ENCODE data around the gene RTP4. TPM values are rescaled to one million over a fixed set of nuclear protein-coding genes. Genes with fewer than 3 reads are reported as not detected.

Gene RTP4
- polyA plus RNA-seq, 3 donors: 1.7 to 6.6 (median 3.3) TPM

GRCh38 chr3:187352581-187353575 is 15.3 kb upstream of the RTP4 start:
- Histone ChIP-seq H3K4me1 (ENCODE audit: control insufficient read depth in 1 of 2, insufficient read depth in 2 of 2, low read length in 2 of 2) (no peaks in the 10 kb centered on the region), H3K4me3 (replicated peaks in 1 of 3; ENCODE audit: low read depth in 2 of 3, low read length in 3 of 3) (no peak overlapping the region), H3K9ac (ENCODE audit: insufficient read depth, low read length, poor library complexity, severe bottlenecking) (no peak overlapping the region), H3K27me3 (ENCODE audit: control insufficient read depth in 2 of 2, insufficient read depth in 2 of 2, low read length in 2 of 2) (peaks cover 0 to 4% of the 10 kb centered on the region in 2 donors), H3K9me3 (replicated peaks in 1 of 2; ENCODE audit: control insufficient read depth in 1 of 2, insufficient read depth in 1 of 2, low read length in 2 of 2) (no peaks in the 10 kb centered on the region), H3K36me3 (replicated peaks in 1 of 2; ENCODE audit: control insufficient read depth in 1 of 2, insufficient read depth in 2 of 2, low read length in 2 of 2) (no peaks in the 10 kb centered on the region), H4K20me1 (ENCODE audit: insufficient read depth, low read length) (no peaks in the 10 kb centered on the region), H3K79me2 (ENCODE audit: insufficient read depth, low read length) (no peaks in the 10 kb centered on the region), H3K27ac (ENCODE audit: low read depth in 1 of 2, low read length in 2 of 2) (no peak overlapping the region), H3K4me2 (replicated peaks; ENCODE audit: extremely low read depth, low read length, poor library complexity, severe bottlenecking) (no peak overlapping the region), H2AFZ (ENCODE audit: insufficient read depth, low read depth, low read length, poor library complexity, severe bottlenecking) (no peak overlapping the region)
- peaks cover 0 to 2% (median 0%) of the 10 kb centered on the region in 7 donors for H3K9me3 Mint-ChIP-seq
- no peak for TF ChIP-seq CTCF (IDR thresholded peaks at IDR 0.05)
- H3K4me1 Mint-ChIP-seq: no peaks in the 10 kb centered on the region
- H3K27ac Mint-ChIP-seq: no peak overlapping the region
- no peak overlapping the region for H3K4me3 Mint-ChIP-seq
- intact Hi-C loops (cut with micrococcal nuclease): no loop called here
- H3K36me3 Mint-ChIP-seq: no peaks in the 10 kb centered on the region
- 86% methylated on average over 9 of the region's 13 CpGs for WGBS (ENCODE audit: insufficient coverage)
- peaks cover 2 to 4% (median 3%) of the 10 kb centered on the region in 3 donors for H3K27me3 Mint-ChIP-seq (ENCODE audit: low read depth in 3 of 3)
- DNase-seq: no peak

DNA sequence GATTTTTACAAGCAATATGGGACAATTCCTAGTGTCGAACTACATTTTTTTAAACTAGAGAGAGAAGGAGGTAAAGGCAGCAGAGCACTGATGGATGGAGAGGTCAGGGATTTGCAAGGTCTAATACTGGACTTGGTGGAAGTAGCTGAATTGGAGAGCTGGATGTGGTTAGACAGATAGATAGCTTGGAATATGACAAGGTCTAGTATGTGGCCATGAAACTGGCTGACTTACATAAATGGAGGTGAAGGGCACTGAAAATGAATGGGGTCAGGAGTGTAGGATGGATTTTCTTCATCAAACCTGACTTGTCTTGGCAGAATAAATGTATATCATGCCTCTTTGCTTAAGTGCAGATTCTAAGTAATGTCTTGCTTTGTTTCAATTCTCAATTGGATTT is 10.1 kb upstream of the RTP4 start:
- H3K9me3 ChIP-seq (replicated peaks in 1 of 2; ENCODE audit: control insufficient read depth in 1 of 2, insufficient read depth in 1 of 2, low read length in 2 of 2): no peaks in the 10 kb centered on the region
- H3K4me2 ChIP-seq (replicated peaks; ENCODE audit: extremely low read depth, low read length, poor library complexity, severe bottlenecking): no peak overlapping the region
- no peaks in the 10 kb centered on the region for H3K79me2 ChIP-seq (ENCODE audit: insufficient read depth, low read length)
- H3K4me3 ChIP-seq (replicated peaks in 1 of 3; ENCODE audit: low read depth in 2 of 3, low read length in 3 of 3): no peak overlapping the region
- WGBS (ENCODE audit: insufficient coverage): 80% methylated on average over 1 of the region's 1 CpG
- H3K27ac Mint-ChIP-seq: no peak overlapping the region
- no peak overlapping the region for H3K9ac ChIP-seq (ENCODE audit: insufficient read depth, low read length, poor library complexity, severe bottlenecking)
- no peaks in the 10 kb centered on the region for H4K20me1 ChIP-seq (ENCODE audit: insufficient read depth, low read length)
- H3K36me3 Mint-ChIP-seq: no peaks in the 10 kb centered on the region
- no peaks in the 10 kb centered on the region for H3K27me3 ChIP-seq (ENCODE audit: control insufficient read depth in 2 of 2, insufficient read depth in 2 of 2, low read length in 2 of 2)
- no peaks in the 10 kb centered on the region for H3K4me1 ChIP-seq (ENCODE audit: control insufficient read depth in 1 of 2, insufficient read depth in 2 of 2, low read length in 2 of 2)
- H3K4me1 Mint-ChIP-seq: peaks cover 5% of the 10 kb centered on the region
- no peak overlapping the region for H3K27ac ChIP-seq (ENCODE audit: low read depth in 1 of 2, low read length in 2 of 2)
- no peak for TF ChIP-seq CTCF (IDR thresholded peaks at IDR 0.05)
- no peak overlapping the region for H3K4me3 Mint-ChIP-seq
- H3K27me3 Mint-ChIP-seq (ENCODE audit: low read depth in 3 of 3): peaks cover 0 to 3% (median 0%) of the 10 kb centered on the region in 3 donors
- H3K9me3 Mint-ChIP-seq: peaks cover 0 to 2% (median 0%) of the 10 kb centered on the region in 7 donors
- no peak overlapping the region for H2AFZ ChIP-seq (ENCODE audit: insufficient read depth, low read depth, low read length, poor library complexity, severe bottlenecking)
- intact Hi-C loops (cut with micrococcal nuclease): no loop called here
- no peaks in the 10 kb centered on the region for H3K36me3 ChIP-seq (replicated peaks in 1 of 2; ENCODE audit: control insufficient read depth in 1 of 2, insufficient read depth in 2 of 2, low read length in 2 of 2)
- DNase-seq: no peak

All from CD14-positive monocyte (primary cell).